LNCaP clone FGC (cell line): ENCODE results near the gene STK35.

Source experiments
- DNase-seq: peaks from one replicate; pipeline ENCODE4 v3.0.0-alpha.2; 2011; ENCODE audit warnings: low read depth
- H3K4me3 ChIP-seq: 2 replicates; pipeline ENCODE4 v1.5.1; 2011; ENCODE audit warnings: mild to moderate bottlenecking, low read depth, low read length, control low read depth
- CTCF ChIP-seq: IDR thresholded peaks from 2 replicates; pipeline ENCODE4 v1.5.1; 2012; ENCODE audit warnings: mild to moderate bottlenecking; ENCODE audit not compliant: control insufficient read depth, insufficient read depth; ENCODE audit errors: extremely low read depth

STK35 gene

GRCh38 chr20:2146080-2146867 is 44.6 kb downstream of the STK35 start:
- DNase-seq = no peak
- H3K4me3 ChIP-seq = no peak overlapping the region
- no peak for TF ChIP-seq CTCF

GRCh38 chr20:2149507-2149906 is 47.9 kb downstream of the STK35 start:
- no peak overlapping the region for H3K4me3 ChIP-seq
- TF ChIP-seq CTCF = no peak
- no peak for DNase-seq

GRCh38 chr20:2150660-2151059 is 49.0 kb downstream of the STK35 start:
- DNase-seq = no peak
- TF ChIP-seq CTCF = no peak
- H3K4me3 ChIP-seq = no peak overlapping the region

GRCh38 chr20:2151858-2152281 is 50.2 kb downstream of the STK35 start:
- H3K4me3 ChIP-seq = no peak overlapping the region
- DNase-seq = no peak
- no peak for TF ChIP-seq CTCF

- H3K4me3 ChIP-seq = no peak overlapping the region
- DNase-seq = no peak
- TF ChIP-seq CTCF = no peak
Measured at GRCh38 chr20:2152317-2152716, 50.7 kb downstream of the STK35 start.

- TF ChIP-seq CTCF = no peak
- H3K4me3 ChIP-seq = no peak overlapping the region
- no peak for DNase-seq
Measured at GRCh38 chr20:2153326-2153725, 51.7 kb downstream of the STK35 start.

- no peak for TF ChIP-seq CTCF
- no peak for DNase-seq
- H3K4me3 ChIP-seq = no peak overlapping the region
Measured at GRCh38 chr20:2156224-2156623, 54.6 kb downstream of the STK35 start.
